Activated T-helper 2 cell treated with anti-CD3 and anti-CD28 coated beads, Interferon-gamma antibody, Interleukin-2, Interleukin-4, amounts not matched to agents 10 μg/mL and 5 μg/mL and 100 μg/mL, durations not matched to agents 14 hours and 24 hours and 36 hours (primary cell): ENCODE results near the gene MRPS7. TPM values are rescaled to one million over a fixed set of nuclear protein-coding genes. Genes with fewer than 3 reads are reported as not detected.

ENCODE experiments used
- DNase-seq: peaks from one replicate; pipeline ENCODE4 v3.0.0; 2021; ENCODE audit warnings: low spot score
- H3K27ac Mint-ChIP-seq: one replicate; pipeline ENCODE4 v1.8.0; 2021; ENCODE audit warnings: mixed read lengths
- H3K27me3 Mint-ChIP-seq: one replicate; pipeline ENCODE4 v1.8.0; 2021; ENCODE audit warnings: low read depth, mixed read lengths
- H3K36me3 Mint-ChIP-seq: one replicate; pipeline ENCODE4 v1.8.0; 2021; ENCODE audit warnings: low read depth, mixed read lengths
- H3K4me1 Mint-ChIP-seq: one replicate; pipeline ENCODE4 v1.8.0; 2021; ENCODE audit warnings: low read depth, mixed read lengths
- H3K4me3 Mint-ChIP-seq: one replicate; pipeline ENCODE4 v1.8.0; 2021; ENCODE audit warnings: low read depth, mild to moderate bottlenecking, moderate library complexity, mixed read lengths
- H3K9me3 Mint-ChIP-seq: one replicate; pipeline ENCODE4 v1.8.0; 2021; ENCODE audit warnings: mixed read lengths
- intact Hi-C: fragments of 100-400 bp; cut with micrococcal nuclease; formaldehyde crosslinking; loops from one replicate; pipeline ENCODE4 v1.15.1; 2023
- total RNA-seq: library from RNA; stranded (reverse); gene quantifications from 2 replicates; pipeline ENCODE4 v1.2.3, GENCODE V29; 2022

The MRPS7 gene
- 99.4 and 101 TPM in 2 replicates for total RNA-seq

DNA sequence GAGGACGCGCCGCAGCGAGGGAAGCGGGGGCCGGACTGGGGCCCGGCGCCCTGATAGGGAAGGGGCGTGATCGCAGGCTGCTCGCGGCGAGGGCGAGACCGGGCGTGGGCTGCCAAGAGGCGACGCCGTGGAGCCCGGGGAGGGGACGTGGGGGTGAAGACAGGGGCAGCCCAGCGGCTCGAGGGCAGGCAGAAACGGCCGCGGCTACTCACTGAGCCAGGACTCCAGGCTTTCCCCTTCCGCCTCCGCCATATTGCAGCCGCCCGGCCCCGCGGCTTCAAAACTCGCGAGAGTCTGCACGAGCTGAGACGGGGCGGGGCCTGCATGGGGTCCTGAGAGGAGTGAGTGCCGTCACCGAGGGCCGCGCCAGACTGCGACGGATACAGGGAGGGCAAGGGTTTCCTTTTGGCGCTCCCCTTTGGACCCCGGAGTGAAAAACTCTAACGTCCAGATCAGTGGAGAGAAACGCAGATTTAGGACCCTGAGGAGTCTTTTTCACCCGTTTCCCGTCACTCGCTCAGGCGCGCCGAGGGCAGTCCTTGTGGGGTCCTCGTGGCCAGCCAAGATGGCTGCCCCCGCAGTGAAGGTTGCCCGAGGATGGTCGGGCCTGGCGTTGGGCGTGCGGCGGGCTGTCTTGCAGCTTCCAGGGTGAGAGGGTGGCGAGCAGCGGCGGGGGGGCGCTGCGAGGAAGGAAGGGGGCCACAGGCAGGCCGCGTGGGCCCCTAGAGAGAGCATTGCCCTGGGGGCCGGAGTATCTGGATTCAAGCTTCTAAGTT lies at the start of gene MRPS7, which contains the start of gene GGA3:
Gene MRPS7 (plus strand): TSS at position 544 of the 776 bp plus-strand sequence. CDS start 22 bp downstream, at position 566.
Gene GGA3 (minus strand): TSS at position 271 of the 776 bp plus-strand sequence. CDS start 19 bp downstream, at position 252.
- H3K4me1 Mint-ChIP-seq, result peaks cover 43% of the 10 kb centered on the region
- peak; percentile 93 for DNase-seq
- intact Hi-C loops, result loop anchor here (1.0 to 10.0 kb wide), 4 partner anchors 9 to 323 kb away; partner anchors contain the start of genes MYO15B, SLC25A19 and SUMO2
- H3K9me3 Mint-ChIP-seq, result no peaks in the 10 kb centered on the region
- peaks cover 57% of the 10 kb centered on the region for H3K36me3 Mint-ChIP-seq
- H3K4me3 Mint-ChIP-seq, result peak within 1 kb of the TSS; percentile 99
- no peaks in the 10 kb centered on the region for H3K27me3 Mint-ChIP-seq
- peak within 1 kb of the TSS; percentile 100 for H3K27ac Mint-ChIP-seq

DNA sequence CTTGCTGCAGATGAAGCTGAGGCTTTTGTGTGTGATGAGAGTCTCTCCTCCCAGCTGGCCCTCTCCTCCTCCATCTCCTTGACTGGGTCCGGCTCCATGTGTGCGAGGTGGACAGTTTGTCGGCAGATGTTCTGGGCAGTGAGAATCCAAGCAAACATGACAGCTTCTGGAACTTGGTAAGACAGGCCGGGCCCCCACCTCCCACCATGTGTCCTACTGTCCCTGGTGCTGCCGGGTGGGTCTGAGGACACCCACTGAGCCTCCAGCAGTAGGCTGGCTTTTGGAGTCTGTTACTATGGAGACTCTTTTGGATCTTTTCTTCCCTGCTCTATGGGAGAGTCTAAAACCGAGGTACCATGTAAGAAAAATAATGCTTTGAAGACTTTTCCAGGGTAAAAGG lies 43.5 kb upstream of the MRPS7 start:
- intact Hi-C loops, result no loop called here
- H3K27me3 Mint-ChIP-seq, result no peaks in the 10 kb centered on the region
- H3K27ac Mint-ChIP-seq, result no peak overlapping the region
- H3K9me3 Mint-ChIP-seq, result no peaks in the 10 kb centered on the region
- peaks cover 67% of the 10 kb centered on the region for H3K36me3 Mint-ChIP-seq
- no peak overlapping the region for H3K4me3 Mint-ChIP-seq
- H3K4me1 Mint-ChIP-seq, result no peaks in the 10 kb centered on the region
- DNase-seq, result no peak

DNA sequence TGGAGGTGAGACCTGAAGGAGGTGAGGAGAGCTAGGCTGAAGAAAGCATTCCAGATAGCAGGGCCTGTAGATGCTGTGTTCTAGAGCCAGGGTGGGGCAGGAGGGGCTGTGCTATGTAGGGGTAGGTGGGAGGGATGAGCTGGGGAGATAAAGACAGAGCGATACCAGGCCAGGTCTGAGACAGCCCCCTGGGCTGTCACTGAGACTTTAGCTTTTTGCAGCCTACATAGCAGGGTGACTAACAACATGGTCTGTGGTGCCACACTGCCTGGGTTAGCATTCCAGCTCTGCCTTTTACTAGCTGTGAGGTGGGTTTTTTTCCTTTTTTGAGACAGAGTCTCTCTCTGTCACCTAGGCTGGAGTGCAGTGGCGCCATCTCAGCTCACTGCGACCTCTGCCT lies 41.9 kb upstream of the MRPS7 start:
- no peak for DNase-seq
- Mint-ChIP-seq H3K4me3 (no peak overlapping the region), H3K4me1 (no peaks in the 10 kb centered on the region), H3K27ac (no peak overlapping the region), H3K9me3 (no peaks in the 10 kb centered on the region), H3K27me3 (no peaks in the 10 kb centered on the region), H3K36me3 (peaks cover 62% of the 10 kb centered on the region)
- intact Hi-C loops, result no loop called here

DNA sequence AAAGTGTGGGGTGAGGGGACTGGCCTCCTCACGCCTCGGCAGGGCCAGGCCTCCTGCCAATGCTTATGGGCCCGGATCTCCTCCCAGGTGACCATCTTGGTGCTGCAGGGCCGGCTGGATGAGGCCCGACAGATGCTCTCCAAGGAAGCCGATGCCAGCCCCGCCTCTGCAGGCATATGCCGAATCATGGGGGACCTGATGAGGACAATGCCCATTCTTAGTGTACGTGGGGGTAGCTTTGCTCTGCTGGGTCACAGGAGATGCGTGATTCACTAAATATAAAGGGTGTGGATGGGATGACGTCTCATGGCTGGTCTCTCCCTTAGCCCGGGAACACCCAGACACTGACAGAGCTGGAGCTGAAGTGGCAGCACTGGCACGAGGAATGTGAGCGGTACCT lies 36.7 kb upstream of the MRPS7 start:
- intact Hi-C loops, result no loop called here
- peaks cover 58% of the 10 kb centered on the region for H3K36me3 Mint-ChIP-seq
- H3K4me3 Mint-ChIP-seq, result no peak overlapping the region
- no peak for DNase-seq
- H3K9me3 Mint-ChIP-seq, result no peaks in the 10 kb centered on the region
- no peaks in the 10 kb centered on the region for H3K4me1 Mint-ChIP-seq
- no peaks in the 10 kb centered on the region for H3K27me3 Mint-ChIP-seq
- no peak overlapping the region for H3K27ac Mint-ChIP-seq

DNA sequence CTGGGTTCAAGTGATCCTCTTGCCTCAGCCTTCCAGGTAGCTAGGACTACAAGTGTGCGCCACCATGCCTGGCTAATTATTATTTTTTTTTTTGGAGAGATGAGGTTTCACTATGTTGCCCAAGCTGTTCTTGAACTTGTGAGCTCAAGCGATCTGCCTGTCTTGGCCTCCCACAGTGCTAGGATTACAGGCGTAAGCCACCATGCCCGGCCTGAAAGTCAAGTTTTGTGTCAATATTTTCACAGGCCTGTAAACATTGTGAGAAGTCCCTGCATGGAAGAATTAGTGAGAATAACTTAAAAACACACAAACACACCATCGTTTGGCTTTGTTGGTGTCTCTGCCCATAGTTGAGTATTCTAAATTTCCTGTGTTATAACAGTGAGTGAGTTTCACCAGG lies 34.0 kb upstream of the MRPS7 start:
- intact Hi-C loops, result no loop called here
- Mint-ChIP-seq H3K27me3 (no peaks in the 10 kb centered on the region), H3K4me1 (no peaks in the 10 kb centered on the region), H3K9me3 (no peaks in the 10 kb centered on the region), H3K4me3 (no peak overlapping the region), H3K27ac (no peak overlapping the region), H3K36me3 (peaks cover 68% of the 10 kb centered on the region)
- no peak for DNase-seq

DNA sequence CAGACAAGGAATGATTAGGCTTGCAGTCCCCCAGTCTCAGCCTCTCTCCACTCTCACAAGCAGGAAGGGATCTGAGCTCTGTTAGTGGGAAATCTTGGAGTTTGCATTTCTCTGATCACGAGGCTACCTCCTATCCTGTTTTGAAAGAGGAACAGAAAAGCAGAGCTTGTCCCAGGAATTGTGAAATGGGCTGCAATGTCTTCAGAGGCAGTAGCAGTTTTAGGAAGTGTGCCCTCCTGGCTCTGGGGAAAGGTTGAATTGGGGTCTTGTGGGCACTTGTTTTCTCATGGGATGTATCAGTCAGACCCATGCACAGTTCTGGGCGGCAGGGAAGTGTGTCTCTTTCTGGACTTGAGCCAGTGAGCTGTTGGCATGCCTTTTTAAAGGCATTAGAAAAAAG lies 33.4 kb upstream of the MRPS7 start:
- intact Hi-C loops, result no loop called here
- no peak overlapping the region for H3K27ac Mint-ChIP-seq
- H3K4me1 Mint-ChIP-seq, result no peaks in the 10 kb centered on the region
- peaks cover 71% of the 10 kb centered on the region for H3K36me3 Mint-ChIP-seq
- H3K27me3 Mint-ChIP-seq, result no peaks in the 10 kb centered on the region
- DNase-seq, result no peak
- H3K9me3 Mint-ChIP-seq, result no peaks in the 10 kb centered on the region
- H3K4me3 Mint-ChIP-seq, result no peak overlapping the region

DNA sequence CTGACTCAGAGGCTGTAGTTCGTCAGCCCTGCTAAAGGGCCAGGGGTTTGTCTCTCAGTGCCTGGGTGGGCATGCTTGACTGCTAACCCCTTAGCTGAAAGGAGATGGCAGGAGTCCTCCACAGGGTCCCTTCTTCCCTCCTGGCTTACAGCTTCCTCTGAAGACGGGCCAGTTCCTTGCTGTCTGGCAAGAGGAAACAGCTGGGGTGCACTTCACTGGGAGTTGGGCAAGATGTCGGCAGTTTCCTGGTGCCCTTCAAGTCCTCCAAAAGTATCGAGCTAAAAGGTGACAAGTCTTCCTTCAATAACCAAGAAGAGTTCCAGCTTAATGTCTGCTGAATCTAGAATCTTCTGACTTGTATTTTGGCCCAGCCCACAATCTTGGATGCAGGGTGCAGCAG lies 32.8 kb upstream of the MRPS7 start:
- Mint-ChIP-seq H3K36me3 (peaks cover 70% of the 10 kb centered on the region), H3K27ac (no peak overlapping the region)

DNA sequence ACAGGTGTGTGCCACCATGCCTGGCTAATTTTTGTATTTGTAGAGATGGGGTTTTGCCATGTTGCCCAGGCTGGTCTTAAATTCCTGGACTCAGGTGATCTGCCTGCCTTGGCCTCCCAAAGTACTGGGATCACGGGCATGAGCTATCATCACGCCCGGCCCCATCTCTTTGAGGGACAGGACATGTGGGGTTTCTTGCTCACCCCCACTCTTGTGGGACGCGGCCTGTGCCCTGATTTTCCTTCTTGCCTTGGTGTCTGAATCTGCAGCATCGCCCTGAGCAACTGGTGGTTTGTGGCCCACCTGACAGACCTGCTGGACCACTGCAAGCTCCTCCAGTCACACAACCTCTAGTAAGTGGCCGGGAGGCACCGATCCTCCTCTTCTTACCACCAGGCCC lies 30.6 kb upstream of the MRPS7 start:
- no peak for DNase-seq
- intact Hi-C loops, result no loop called here
- Mint-ChIP-seq H3K27ac (no peak overlapping the region), H3K27me3 (no peaks in the 10 kb centered on the region), H3K9me3 (no peaks in the 10 kb centered on the region), H3K4me3 (no peak overlapping the region), H3K36me3 (peaks cover 68% of the 10 kb centered on the region), H3K4me1 (no peaks in the 10 kb centered on the region)

More for the DNA sequence above, 32.8 kb upstream of the MRPS7 start:
- no peak for DNase-seq
- H3K27me3 Mint-ChIP-seq, result no peaks in the 10 kb centered on the region
- H3K4me3 Mint-ChIP-seq, result no peak overlapping the region
- intact Hi-C loops, result no loop called here
- no peaks in the 10 kb centered on the region for H3K4me1 Mint-ChIP-seq
- H3K9me3 Mint-ChIP-seq, result no peaks in the 10 kb centered on the region

DNA sequence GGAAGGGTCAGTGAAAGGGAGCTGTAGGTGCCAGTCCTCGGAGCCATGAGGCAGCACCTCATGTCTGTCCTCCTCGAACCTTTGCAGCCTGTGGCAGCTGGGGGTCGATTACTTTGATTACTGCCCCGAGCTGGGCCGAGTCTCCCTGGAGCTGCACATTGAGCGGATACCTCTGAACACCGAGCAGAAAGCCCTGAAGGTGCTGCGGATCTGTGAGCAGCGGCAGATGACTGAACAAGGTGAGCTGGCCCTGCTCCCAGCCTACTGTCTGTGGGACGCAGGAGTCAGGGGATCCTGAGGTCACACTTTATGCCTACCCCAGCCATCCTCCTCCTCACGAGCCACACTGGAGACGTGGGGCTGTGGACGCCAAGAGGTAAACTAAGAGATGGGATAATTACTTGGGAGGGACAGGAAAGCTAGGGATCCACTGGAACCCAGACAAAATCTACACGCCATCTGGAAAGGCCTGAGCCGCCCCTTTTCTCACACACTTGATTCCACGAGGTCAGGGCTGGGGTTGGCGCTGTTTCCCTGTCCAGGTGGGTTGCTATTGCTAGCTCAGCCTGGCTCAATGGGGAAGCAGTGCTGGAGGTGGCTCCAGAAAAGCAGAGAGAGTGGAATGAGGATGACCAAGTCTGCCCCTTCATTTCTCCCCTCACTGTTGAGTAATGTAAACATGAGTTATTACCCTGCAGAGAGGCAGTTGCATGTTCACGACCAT lies 29.8 kb upstream of the MRPS7 start:
- intact Hi-C loops, result no loop called here
- H3K9me3 Mint-ChIP-seq, result no peaks in the 10 kb centered on the region
- H3K4me1 Mint-ChIP-seq, result no peaks in the 10 kb centered on the region
- H3K27me3 Mint-ChIP-seq, result no peaks in the 10 kb centered on the region
- no peak overlapping the region for H3K4me3 Mint-ChIP-seq
- DNase-seq, result no peak
- H3K27ac Mint-ChIP-seq, result no peak overlapping the region
- peaks cover 68% of the 10 kb centered on the region for H3K36me3 Mint-ChIP-seq

DNA sequence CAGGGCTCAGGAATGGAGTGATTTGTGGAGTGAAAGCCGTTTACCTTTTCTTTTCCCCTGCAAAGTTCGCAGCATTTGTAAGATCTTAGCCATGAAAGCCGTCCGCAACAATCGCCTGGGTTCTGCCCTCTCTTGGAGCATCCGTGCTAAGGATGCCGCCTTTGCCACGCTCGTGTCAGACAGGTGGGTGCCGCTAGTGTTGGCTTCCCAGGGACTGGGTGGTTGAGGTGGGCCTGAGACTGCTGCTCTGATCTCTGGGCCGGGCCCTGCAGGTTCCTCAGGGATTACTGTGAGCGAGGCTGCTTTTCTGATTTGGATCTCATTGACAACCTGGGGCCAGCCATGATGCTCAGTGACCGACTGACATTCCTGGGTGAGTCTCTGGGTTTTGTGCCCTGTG lies 28.9 kb upstream of the MRPS7 start:
- peaks cover 73% of the 10 kb centered on the region for H3K36me3 Mint-ChIP-seq
- intact Hi-C loops, result no loop called here

DNA sequence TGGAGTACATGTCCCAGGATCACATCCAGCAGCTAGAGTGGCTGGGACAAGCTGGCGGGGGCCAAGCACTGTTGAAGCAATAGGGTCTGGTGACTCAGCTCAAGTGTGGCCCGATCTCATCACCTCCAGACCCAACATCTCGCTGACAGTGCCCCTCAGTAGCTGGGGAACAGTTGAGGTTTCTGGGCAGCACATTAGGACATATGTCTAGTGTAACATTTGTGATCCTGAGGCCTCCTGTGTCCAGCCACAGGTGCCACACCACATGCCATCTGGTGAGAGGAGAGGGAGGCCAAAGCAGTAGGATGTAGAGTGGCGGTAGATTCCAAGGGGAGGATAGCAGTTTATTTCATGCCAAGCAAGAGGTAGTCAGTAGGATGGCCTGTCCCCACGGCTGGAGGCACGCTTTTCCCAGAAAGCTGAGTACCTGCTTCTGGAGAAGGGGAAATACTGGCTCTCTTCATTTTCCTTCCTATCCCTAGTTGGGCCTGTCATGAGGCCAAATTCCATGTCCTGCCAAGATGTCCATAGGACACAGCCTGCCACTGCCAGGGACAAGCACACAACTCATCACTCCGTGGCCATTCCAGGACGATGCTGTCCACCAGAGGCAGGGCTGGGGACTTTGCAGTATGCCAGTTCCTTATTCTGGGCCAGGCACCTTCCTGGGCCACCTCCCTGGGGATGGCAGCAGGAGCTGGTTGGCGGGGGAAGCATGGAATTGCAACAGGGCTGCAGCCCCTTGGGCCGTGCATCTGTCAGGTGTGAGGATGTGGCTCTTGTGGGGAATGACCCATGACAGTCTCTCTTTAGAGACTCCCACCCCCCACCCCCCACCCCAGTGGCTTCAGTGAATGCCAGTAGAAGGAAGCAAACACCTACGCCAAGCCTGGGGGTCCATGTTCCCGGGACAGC lies 24.3 kb upstream of the MRPS7 start:
- DNase-seq, result no peak
- no peaks in the 10 kb centered on the region for H3K27me3 Mint-ChIP-seq
- H3K4me1 Mint-ChIP-seq, result peaks cover 9% of the 10 kb centered on the region
- no peak overlapping the region for H3K27ac Mint-ChIP-seq
- H3K4me3 Mint-ChIP-seq, result no peak overlapping the region
- H3K9me3 Mint-ChIP-seq, result no peaks in the 10 kb centered on the region
- intact Hi-C loops, result no loop called here
- peaks cover 86% of the 10 kb centered on the region for H3K36me3 Mint-ChIP-seq

More for the DNA sequence above, 28.9 kb upstream of the MRPS7 start:
- Mint-ChIP-seq H3K27me3 (no peaks in the 10 kb centered on the region), H3K4me3 (no peak overlapping the region), H3K4me1 (no peaks in the 10 kb centered on the region), H3K27ac (no peak overlapping the region), H3K9me3 (no peaks in the 10 kb centered on the region)
- no peak for DNase-seq

DNA sequence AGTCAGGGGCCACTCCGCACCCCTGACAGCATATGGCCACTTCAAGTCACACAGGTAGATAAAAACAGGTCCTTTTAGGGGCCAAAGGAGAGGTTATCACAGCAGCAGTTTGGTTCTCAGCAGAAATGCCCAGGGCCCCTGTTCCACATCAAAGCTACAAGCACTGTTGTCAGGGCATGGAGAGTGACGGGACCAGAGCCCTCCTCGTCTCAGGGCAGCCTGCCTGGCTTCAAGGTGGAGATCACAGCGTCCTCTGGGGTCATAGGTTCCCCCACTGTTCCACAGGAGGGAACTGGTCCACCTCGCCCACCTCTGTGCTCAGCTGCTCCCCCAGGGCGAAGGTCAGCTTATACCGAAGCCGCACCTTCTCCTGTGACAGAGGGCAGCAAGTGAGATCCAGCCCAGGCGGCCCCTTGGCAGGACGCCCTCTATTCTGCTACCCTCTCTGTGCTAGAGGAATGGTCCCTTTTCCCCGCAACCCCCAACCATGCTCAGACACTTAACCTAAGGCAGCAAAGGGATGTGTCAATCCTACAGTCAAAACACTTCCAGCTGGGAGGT lies 23.6 kb upstream of the MRPS7 start:
- Mint-ChIP-seq H3K4me3 (no peak overlapping the region), H3K36me3 (peaks cover 84% of the 10 kb centered on the region), H3K27me3 (no peaks in the 10 kb centered on the region), H3K27ac (no peak overlapping the region), H3K9me3 (no peaks in the 10 kb centered on the region), H3K4me1 (peaks cover 14% of the 10 kb centered on the region)
- DNase-seq, result no peak
- intact Hi-C loops, result no loop called here
